Type B pancreatic cell (in vitro differentiated cells): Measurements from ENCODE around the gene MYOG. TPM values are rescaled to one million over a fixed set of nuclear protein-coding genes. Genes with fewer than 3 reads are reported as not detected.

Experiments
- DNase-seq: peaks from one replicate; pipeline ENCODE4 v3.0.0; 2021; ENCODE audit warnings: mixed read lengths; ENCODE audit not compliant: unreplicated experiment; ENCODE audit errors: extremely low spot score
- H3K27ac Mint-ChIP-seq: 2 replicates; pipeline ENCODE4 v1.8.0; 2021; ENCODE audit warnings: mild to moderate bottlenecking, mixed read lengths
- H3K27me3 Mint-ChIP-seq: 2 replicates; pipeline ENCODE4 v1.8.0; 2021; ENCODE audit warnings: mixed read lengths
- H3K36me3 Mint-ChIP-seq: 2 replicates; pipeline ENCODE4 v1.8.0; 2021; ENCODE audit warnings: mixed read lengths
- H3K4me1 Mint-ChIP-seq: one replicate; pipeline ENCODE4 v1.8.0; 2021; ENCODE audit warnings: mixed read lengths; ENCODE audit not compliant: unreplicated experiment
- H3K4me3 Mint-ChIP-seq: 2 replicates; pipeline ENCODE4 v1.8.0; 2021; ENCODE audit warnings: mild to moderate bottlenecking, mixed read lengths
- H3K9me3 Mint-ChIP-seq: 2 replicates; pipeline ENCODE4 v1.8.0; 2021; ENCODE audit warnings: mixed read lengths
- CTCF ChIP-seq: fragments of 200-600 bp; sonication (generic); conservative IDR thresholded peaks from 2 replicates; pipeline ENCODE4 v1.5.0; 2021; ENCODE audit warnings: antibody characterized with exemption, mild to moderate bottlenecking
- total RNA-seq: library from RNA; stranded (reverse); gene quantifications from 2 replicates; pipeline ENCODE4 v1.2.1, GENCODE V29; 2021; ENCODE audit warnings: low replicate concordance

Gene MYOG
- total RNA-seq, 1 donor from 2014 or later = 2.1 TPM

GRCh38 chr1:203050826-203051225, 35.0 kb downstream of the MYOG start:
- Mint-ChIP-seq H3K4me1 (peaks cover 45% of the 10 kb centered on the region), H3K27me3 (peaks cover 29% of the 10 kb centered on the region), H3K9me3 (no peaks in the 10 kb centered on the region), H3K4me3 (no peak overlapping the region), H3K27ac (no peak overlapping the region), H3K36me3 (no peaks in the 10 kb centered on the region)
- TF ChIP-seq CTCF = no peak
- no peak for DNase-seq

- H3K36me3 Mint-ChIP-seq = no peaks in the 10 kb centered on the region
- H3K9me3 Mint-ChIP-seq = no peaks in the 10 kb centered on the region
- no peak for TF ChIP-seq CTCF
- H3K4me1 Mint-ChIP-seq = peaks cover 44% of the 10 kb centered on the region
- H3K4me3 Mint-ChIP-seq = no peak overlapping the region
- H3K27ac Mint-ChIP-seq = no peak overlapping the region
- no peak for DNase-seq
- peaks cover 32% of the 10 kb centered on the region for H3K27me3 Mint-ChIP-seq
Observed at GRCh38 chr1:203049576-203050180, 36.1 kb downstream of the MYOG start.

GRCh38 chr1:203049077-203049476, 36.7 kb downstream of the MYOG start:
- no peak for TF ChIP-seq CTCF
- H3K36me3 Mint-ChIP-seq = no peaks in the 10 kb centered on the region
- no peak overlapping the region for H3K27ac Mint-ChIP-seq
- H3K4me1 Mint-ChIP-seq = peaks cover 45% of the 10 kb centered on the region
- H3K9me3 Mint-ChIP-seq = no peaks in the 10 kb centered on the region
- no peak for DNase-seq
- H3K4me3 Mint-ChIP-seq = no peak overlapping the region
- H3K27me3 Mint-ChIP-seq = peaks cover 34% of the 10 kb centered on the region

- Mint-ChIP-seq H3K36me3 (no peaks in the 10 kb centered on the region), H3K9me3 (no peaks in the 10 kb centered on the region), H3K4me1 (peaks cover 45% of the 10 kb centered on the region), H3K27me3 (peaks cover 34% of the 10 kb centered on the region), H3K27ac (no peak overlapping the region), H3K4me3 (no peak overlapping the region)
- DNase-seq = no peak
- no peak for TF ChIP-seq CTCF
Observed at GRCh38 chr1:203048555-203049051, 37.2 kb downstream of the MYOG start.

GRCh38 chr1:203048086-203048485, 37.7 kb downstream of the MYOG start:
- Mint-ChIP-seq H3K4me1 (peaks cover 45% of the 10 kb centered on the region), H3K36me3 (no peaks in the 10 kb centered on the region), H3K27me3 (peaks cover 34% of the 10 kb centered on the region), H3K27ac (no peak overlapping the region), H3K9me3 (no peaks in the 10 kb centered on the region), H3K4me3 (no peak overlapping the region)
- no peak for DNase-seq
- no peak for TF ChIP-seq CTCF
